ENCODE results near the gene ZNF648.
"Not testable (repeated sequence)": the region's sequence is repeated elsewhere in the genome, so short reads cannot be mapped to it uniquely, and the experiment has no call there.

ZNF648 gene

GRCh38 chr1:182069028-182069466, 7.5 kb upstream of the ZNF648 start:
- peak; percentile 34 for DNase-seq

GRCh38 chr1:182066934-182067333, 5.4 kb upstream of the ZNF648 start:
- no peak for DNase-seq

GRCh38 chr1:182065126-182065845, 3.8 kb upstream of the ZNF648 start:
- no peak for DNase-seq

GRCh38 chr1:182064611-182065010, 3.1 kb upstream of the ZNF648 start:
- no peak for DNase-seq

- no peak for DNase-seq
Observed at GRCh38 chr1:182062223-182062622, 711 bp upstream of the ZNF648 start.

GRCh38 chr1:182060877-182061276, 635 bp downstream of the ZNF648 start:
- DNase-seq: no peak

GRCh38 chr1:182059936-182060335, 1.6 kb downstream of the ZNF648 start:
- DNase-seq: no peak

- no peak for DNase-seq
Observed at GRCh38 chr1:182056601-182057366, 4.7 kb downstream of the ZNF648 start.

GRCh38 chr1:182054698-182055326, 6.7 kb downstream of the ZNF648 start:
- DNase-seq: peak; percentile 23

- no peak for DNase-seq
Observed at GRCh38 chr1:182052355-182052754, 9.2 kb downstream of the ZNF648 start.

GRCh38 chr1:182051938-182052337, 9.6 kb downstream of the ZNF648 start:
- DNase-seq: no peak

- no peak for DNase-seq
Observed at GRCh38 chr1:182050481-182051448, 10.7 kb downstream of the ZNF648 start.

- no peak for DNase-seq
Observed at GRCh38 chr1:182048562-182048961, 12.9 kb downstream of the ZNF648 start.

GRCh38 chr1:182046763-182047162, 14.7 kb downstream of the ZNF648 start:
- DNase-seq: no peak

GRCh38 chr1:182045481-182045880, 16.0 kb downstream of the ZNF648 start:
- DNase-seq: not testable (repeated sequence)

GRCh38 chr1:182041615-182042014, 19.9 kb downstream of the ZNF648 start:
- DNase-seq: no peak

GRCh38 chr1:182038220-182038619, 23.3 kb downstream of the ZNF648 start:
- no peak for DNase-seq

- no peak for DNase-seq
Observed at GRCh38 chr1:182035097-182035770, 26.3 kb downstream of the ZNF648 start.

- DNase-seq: no peak
Observed at GRCh38 chr1:182032251-182032650, 29.3 kb downstream of the ZNF648 start.

GRCh38 chr1:182029379-182030331, 31.9 kb downstream of the ZNF648 start:
- DNase-seq: peak; percentile 89

GRCh38 chr1:182029002-182029378, 32.5 kb downstream of the ZNF648 start:
- DNase-seq: no peak

Measured in EL (cell line).